HuH-7.5 (cell line): Measurements from ENCODE around the gene FAM47E.
"Not testable (repeated sequence)": the region's sequence is repeated elsewhere in the genome, so short reads cannot be mapped to it uniquely, and the experiment has no call there.

Experiments used
- DNase-seq: peaks from one replicate; pipeline ENCODE4 v3.0.0; 2011; ENCODE audit warnings: low spot score

Gene FAM47E

DNA sequence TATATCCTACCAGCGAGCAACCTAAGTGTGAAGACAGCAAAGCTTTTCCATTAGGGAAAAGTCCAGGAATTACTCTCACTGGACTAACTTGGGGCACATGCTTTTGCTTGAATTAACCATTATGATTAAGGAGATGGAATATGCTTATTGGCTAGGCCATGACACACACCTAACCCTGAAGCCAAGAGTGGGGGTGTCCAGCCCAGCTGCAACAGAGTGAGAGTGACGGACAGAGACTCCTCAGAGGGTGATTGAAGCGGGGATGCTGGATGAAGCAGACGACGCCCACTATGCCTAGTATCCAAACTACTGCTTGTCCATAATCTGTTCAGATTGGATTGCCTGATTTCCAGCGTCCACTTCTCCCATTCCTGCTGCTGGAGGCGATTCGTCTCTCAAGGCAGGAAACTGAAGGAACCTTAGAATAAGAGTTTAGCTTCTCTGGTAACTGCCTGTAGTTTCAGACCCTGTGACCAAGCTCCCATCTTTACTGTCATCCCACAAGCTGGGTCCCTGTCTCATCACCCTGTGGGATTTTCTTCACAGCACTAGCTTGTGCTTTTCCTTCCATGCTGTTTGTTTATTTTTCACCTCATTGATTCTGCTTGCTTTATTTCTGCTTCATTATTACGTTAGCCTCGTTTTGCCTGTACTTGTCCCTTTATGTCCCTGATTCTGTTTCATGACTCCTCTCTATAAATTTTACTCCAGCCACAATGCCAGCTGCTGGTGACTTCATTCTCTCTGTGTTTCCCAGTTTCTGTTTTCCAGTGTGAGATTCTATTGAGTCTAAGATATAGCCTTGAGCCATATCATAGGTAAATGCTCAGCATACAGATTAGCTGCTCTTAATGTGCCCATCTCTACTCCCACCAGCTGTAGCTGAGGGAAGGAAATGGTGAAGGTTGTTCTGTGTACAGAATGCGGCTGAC lies 19.0 kb downstream of the FAM47E start:
- no peak for DNase-seq

DNA sequence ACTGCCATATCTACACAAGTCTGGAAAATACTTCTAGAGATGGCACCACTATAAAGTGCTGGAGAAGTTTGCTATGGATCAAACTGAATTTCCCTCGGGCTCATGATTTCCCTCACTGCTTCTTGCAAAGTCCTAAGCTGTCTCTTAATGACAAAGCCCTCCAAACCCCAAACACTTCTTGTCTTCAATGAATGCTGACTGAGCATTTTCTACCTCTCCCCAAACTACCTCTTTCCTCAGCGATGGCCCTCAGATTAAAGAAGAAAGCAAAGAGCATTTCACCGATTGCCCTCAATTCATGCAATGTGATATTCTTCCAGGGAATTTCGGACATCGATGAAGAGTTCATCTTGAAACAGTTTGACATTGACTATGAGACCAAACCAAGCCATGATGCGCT lies 19.7 kb downstream of the FAM47E start:
- DNase-seq: no peak

DNA sequence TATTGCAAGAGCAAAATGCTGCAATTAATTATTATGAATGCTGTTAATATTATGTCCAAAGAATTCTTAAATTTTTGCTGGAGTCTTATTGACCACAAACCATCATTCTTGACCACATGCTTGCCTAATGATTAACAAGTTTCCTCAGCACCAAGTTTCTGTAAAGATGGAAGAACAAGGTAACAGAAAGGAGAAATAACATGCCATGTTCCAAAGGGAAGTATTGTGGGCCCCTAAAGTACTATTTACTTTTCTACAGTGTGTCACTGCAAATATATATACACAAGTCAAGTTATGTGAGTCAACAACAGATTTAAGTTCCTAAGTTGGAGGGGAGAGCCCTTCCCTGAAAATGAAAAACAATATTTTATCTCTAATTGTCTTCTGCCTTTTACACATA lies 20.6 kb downstream of the FAM47E start:
- DNase-seq: no peak

DNA sequence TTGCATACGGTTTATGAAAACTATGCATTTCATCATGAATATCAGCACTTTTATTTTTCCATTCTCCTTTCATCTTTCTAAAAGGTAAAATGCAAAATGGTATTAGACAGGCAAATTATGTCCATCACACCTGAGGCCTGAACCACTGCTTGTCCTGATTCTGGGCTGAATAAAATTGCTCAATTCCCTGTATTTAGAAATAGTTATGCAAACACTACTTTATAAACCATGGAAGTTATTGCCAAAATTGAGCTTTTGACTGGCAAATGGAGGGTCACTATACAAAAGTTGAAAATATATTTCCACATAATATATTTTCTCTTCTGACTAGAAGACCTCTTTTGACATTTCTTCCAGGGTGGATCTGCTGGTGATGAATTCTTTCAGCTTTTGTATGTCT lies 21.1 kb downstream of the FAM47E start:
- no peak for DNase-seq

DNA sequence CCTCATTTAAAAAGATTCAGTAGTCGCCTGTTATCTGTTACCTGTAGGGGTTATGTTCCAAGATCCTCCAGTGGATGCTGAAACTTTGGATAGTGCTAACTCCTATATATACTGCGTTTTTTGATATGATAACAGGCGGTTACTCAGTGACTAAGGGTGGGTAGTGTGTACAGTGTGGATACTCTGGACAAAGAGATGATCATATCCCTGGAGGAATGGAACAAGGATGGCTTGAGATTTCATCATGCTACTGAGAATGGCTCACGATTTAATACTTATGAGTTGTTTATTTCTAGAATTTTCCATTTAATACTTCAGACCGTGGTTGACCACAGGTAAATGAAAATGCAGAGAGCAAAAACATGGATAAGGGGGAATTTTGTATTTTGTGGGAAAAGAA lies 21.5 kb downstream of the FAM47E start:
- no peak for DNase-seq

DNA sequence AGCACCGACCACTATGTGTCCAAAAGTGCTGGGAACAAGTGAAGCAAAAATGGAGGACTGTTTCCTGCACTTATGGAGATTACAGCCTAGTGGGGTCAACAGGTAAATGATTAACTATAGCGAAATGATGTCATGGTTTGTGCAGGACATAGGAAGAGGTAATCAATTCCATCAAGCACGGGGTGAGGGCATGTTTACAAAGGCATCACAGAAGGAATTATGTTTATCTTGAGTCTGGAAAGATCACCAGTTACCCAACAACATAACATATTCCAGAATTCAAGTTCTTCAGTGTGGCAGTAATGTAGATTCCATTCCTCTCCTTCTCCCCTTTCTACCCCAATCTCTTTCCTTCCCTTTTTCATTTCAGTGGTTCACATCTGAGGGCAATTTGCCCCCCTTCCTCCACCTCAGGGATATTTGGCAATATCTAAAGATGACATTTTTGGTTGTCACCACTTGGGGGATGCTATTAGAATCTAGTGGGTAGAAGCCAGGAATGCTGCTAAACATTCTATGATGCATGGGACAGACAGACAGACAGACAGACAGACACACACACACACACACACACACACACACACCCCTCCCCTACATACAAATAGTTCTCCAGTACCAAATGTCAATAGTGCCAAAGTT lies 24.1 kb downstream of the FAM47E start:
- no peak for DNase-seq

DNA sequence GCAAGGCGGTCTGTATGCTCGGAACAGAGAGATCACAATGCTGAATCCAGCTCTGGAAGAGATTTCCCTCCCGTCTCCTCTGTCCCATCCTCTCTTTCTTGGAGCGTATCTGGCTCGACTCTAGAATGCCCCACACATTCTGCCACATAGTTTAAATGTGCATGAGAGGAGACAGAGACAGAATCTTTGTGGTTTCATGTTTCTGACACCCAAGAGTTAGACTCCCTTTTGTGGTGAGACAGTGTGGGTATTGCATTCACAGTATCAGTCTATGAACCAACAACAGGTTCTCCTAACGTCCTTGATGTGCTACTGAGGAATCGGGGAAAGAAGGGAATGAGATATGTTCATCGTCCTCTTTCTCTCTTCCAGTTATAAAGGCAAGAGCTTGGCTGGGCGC lies 25.3 kb downstream of the FAM47E start:
- no peak for DNase-seq

DNA sequence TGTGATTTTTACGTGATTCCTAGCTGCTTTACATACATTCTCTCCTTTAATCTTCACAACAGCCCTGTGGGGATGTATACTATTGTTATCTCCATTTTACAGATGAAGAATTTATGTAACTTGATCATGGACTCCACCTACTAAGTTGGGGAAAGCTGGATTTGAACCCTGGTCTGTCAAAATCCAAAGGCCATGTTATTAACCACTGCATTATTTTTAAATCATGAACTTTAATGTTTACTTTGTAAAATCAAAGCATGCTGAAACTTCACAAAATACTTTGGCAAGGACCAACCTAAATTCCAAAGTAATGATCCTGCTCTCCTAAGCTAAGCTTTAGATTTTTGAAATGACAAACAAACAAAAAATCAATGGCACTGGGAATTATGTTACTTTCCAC lies 26.1 kb downstream of the FAM47E start:
- DNase-seq: no peak

DNA sequence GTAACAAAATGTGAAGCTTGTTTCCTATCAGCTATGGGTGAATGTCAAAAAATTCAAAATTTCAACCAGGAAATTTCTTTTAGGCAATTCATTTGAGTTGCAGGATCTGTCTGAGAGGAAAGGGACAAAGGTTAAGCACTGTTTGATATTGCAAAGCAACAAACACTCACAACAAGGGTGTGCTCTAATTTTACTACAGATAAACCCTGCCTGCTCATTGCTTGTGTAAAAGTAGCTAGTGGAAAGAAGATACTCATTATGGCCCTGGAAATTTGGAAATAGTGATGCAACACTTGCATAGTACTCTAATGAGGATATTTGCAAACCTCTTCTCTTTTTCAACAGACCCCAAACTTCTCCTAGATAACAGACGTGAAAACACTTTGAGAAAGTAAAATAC lies 27.1 kb downstream of the FAM47E start:
- DNase-seq: no peak

DNA sequence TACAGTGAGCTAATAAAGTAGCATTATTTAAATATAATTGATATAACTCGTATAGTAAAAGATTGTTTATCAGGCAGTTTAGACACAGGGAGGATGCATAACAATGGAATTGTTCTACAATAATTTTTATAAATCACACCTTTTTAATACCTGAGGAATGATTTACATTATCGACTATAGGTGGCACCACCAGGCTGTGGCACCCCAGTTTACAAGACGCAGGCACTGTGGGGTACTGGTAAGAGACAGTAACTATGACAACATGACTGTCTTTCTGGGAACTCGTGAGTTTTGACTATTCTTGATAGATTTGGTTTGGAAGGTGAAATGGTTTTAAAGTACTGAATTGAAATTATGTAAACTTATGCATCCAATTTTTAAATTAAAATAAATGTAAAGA lies 27.9 kb downstream of the FAM47E start:
- no peak for DNase-seq

DNA sequence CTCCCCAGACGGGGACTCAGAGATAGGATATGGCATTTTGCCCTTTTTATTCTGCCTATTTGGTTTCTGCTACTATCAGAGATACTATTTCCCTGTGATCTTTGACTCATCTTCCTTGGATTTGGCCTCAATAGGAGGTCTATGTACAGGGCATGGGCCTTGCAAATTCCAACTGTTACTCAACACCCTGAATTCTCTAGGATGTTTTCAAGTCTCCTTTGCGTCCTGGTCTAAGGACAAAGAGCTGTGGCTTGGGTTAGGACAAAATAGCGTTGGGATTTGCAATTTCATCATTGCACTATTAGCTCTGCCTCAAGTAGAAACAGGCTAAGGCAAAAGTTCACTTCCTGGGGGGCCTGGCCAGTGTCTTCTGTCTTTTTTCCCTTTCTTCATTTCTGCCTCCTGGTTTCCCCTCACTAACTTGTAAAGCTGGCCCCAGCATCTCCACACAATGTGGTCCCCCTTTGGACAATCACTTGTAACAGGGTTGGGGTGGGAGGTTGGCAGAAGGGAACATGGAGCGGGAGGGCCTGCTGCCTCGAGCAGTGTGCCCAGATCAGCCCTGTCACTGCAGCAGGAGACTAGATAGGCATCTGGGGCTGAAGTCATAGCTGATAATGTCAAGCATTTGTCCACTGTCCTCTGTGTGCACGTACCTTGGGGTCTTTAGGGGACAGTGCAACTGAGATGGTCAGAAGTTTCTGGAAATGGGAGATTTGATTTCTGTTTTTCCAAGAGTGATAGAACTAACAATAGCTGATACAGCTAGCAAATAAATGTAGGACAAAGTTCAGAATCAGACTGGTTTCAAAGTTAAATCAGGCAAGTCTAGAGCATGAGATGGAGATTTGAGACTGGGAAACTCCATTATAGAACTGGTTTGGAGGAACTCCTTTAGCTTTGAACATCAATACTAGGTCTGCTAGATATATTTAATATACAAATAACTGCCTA lies 29.2 kb downstream of the FAM47E start:
- DNase-seq: no peak

DNA sequence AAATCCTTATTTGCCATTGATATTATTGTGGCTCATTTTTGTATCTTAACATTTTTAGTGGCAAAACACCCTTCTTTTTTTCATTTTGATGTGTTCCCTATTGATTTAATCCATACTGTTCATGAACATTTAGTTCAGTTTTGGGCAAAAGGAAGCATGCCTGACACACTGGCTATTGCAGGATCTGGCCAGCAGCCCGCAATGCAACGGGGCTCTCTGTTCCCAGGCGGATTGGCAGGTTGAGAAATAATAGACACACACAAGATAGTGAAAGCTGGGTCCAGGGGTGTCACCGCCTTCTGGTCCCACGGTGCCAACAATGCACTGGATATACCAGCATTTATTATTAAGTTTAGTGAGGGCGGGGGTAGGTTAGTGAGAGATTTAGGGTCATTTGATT lies 30.1 kb downstream of the FAM47E start:
- not testable (repeated sequence) for DNase-seq

DNA sequence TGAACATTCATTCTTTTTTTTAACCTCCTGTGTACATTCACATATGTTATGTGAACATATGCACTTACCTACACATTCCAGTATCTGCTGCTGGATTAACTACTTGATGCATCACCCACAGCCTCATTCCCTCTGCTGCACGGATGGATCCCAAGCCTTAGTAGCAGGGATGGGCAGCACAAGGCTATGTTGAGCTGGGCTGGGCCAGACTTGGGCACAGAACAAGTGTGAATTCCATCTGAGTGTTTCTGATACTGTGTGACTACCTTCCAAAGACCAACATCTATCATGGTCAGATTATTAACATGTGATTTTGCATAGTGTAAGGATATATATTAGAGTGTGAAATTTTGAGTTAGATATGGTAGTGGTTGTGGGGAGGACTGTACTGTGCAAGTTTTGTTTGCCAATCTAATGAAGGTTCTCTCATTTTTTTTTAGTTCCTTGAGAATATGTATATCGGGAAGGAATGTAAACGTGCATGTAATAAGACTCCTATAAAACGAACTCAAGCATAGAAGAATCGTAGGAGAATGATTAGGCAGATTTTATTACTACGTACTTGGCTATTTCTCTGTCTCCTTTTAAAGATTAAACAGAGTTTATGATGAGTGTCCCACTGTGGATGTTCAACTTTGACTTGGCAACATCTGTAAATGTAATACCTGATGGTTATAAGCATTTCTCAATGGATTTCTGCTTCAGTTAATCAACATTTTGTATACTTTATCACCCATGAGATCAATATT lies 31.6 kb downstream of the FAM47E start:
- no peak for DNase-seq

DNA sequence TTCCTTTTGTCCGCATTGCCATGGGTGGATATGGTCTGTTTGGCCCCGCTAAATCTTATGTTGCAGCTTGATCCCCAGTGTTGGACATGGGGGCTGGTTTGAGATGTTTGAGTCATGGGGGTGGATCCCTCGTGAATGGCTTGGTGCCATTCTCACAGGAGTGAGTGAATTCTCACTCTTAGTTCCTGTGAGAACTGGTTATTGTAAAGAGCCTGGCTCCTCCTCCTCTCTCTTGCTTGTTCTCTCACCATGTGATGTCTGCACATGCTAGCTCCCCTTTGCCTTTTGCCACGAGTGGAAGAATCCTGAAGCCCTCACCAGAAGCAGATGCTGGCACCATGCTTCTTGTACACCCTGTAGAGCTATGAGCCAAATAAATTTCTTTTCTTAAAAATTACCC lies 32.4 kb downstream of the FAM47E start:
- no peak for DNase-seq

DNA sequence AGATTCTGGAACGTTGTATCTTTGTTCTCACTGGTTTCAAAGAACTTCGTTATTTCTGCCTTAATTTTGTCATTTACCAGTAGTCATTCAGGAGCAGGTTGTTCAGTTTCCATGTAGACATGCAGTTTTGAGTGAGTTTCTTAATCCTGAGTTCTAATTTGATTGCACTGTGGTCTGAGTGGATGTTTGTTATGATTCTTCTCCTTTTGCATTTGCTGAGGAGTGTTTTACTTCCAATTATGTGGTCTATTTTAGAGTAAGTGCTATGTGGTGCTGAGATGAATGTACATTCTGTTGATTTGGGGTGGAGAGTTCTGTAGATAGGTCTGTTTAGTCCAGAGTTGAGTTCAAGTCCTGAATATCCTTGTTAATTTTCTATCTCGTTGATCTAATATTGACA lies 36.3 kb downstream of the FAM47E start:
- not testable (repeated sequence) for DNase-seq

DNA sequence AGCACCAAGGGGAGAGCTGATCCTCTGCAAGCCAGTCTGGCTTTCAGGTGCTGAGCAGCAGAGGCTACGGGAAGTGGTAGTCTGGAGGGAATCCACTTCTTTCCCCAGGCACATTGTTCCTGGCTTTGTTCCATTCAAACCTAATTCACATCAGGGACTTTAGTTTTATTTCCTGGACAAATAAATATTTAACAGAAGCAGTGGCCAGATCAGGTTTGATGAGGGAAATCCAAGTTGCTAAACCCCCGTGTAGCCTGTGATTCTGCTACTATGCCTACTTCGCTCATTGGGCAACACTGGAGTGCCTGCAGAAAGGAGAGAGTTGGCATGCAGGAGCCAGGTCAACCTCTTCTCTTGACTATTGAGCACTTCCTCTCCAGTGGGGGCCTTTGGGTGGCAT lies 41.2 kb downstream of the FAM47E start:
- DNase-seq: no peak

DNA sequence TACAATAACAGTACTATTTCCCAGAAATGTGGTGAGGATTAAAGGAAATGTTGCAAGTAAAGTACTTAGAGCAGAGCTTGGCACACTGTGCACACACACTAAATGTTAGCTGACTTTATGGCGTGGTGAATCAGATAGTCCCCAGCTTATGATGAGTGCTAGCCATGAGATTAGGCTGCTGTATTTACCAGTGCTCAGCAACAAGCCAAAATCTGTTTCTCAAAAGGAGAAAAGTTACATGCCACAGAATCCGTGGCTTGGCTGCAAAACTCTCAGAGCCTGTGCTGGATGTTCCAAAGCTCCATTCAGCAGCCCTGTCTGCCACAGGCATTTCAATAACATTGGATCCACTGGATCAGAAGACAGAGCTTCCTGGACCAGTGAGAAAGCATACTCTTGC lies 42.3 kb downstream of the FAM47E start:
- DNase-seq: no peak

DNA sequence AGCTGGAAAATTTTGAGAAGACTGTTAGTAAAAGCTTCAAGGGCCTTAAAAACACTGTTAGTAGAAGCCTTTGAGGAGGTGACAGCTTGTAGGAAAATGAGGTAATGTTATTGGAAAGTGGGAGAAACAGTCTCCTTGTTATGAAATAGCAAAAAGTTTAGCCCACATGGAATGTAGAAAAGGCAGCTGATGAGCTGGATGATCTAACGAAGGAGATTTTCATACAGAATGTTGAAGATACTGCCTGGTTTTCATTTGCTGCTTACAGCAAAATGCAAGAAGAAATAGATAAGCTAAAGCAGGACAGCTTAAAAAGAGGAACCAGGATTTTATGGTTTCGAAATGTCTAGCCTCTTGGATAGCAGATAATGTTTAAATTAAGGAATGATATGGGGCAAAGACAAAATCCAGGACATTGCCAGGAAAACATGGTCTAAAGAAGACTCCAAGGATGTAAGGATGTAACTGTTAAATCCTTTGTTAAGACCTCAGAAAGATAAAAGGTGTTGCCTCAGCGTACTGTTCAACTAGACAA lies 44.8 kb downstream of the FAM47E start:
- no peak for DNase-seq

DNA sequence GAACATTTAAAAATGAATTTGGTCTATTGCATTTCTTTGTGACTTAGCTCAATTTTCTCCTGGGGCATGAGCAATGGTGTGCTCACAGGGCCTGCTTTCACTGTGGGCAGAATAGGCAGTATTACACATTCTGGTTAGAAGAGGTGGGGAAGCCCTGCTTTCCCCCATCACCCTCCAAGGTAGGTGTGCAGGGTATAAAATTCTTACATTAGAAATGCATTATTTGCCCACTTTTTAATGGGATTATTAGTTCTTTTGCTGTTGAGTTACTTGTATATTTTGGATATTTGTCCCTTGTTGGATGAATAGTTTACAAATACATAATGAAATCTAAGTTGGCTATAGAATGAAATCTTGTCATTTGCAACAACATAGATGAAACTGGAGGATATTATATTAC lies 46.7 kb downstream of the FAM47E start:
- DNase-seq: no peak

DNA sequence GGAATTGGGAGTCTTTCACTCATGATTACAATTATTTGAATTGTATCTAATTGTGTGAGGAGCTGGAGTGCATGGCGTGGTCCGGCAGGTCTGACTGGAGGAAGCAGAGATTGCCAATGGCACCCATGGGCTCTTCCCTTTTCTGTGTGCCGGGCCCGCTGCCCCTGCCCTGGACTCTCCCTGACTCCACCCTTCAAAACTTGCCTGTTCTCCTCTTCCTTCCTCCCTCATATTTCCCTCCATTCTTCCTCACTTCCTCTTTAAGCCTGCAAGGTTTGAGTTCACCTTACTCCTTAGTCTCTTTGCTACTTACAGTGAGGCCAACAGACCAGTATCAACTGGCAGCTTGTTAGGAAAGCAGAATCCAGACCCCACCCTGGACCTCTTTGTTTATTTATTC lies 48.5 kb downstream of the FAM47E start:
- DNase-seq: no peak

DNA sequence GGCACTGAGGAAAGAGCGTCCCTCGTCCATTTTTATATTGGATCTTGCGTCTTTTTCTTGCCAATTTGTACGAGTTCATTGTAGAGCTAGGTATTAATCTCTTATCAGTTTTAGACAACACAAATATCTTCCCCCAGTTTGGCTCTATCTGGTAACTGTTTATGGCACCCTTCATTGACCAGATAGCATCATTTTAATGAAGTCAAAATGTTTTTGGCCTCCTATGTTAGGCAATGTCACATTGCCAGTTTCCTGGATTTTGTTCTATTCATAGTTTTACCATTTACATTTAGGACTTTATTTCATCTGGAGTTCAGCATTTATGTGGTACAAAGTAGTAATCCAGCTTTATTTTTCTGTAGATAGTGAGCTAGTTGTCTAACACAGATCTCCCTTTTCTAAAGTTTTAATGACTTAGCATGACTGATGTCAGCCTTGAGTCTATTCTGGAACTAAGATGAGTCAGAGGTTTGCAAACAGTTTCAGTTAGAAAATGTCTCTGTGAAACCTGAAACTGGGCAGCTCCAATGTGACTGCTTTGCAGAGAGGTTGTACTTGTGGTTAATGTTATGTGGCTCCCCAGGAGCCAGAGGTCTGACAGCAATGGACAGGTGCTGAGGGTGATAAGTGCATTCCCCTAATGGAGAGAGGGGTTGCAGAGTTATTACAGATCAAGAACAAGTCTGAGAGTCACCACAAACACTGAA lies 49.7 kb downstream of the FAM47E start:
- DNase-seq: peak; percentile 42
